H1 (cell line): ENCODE data around the gene NAB1. TPM values are rescaled to one million over a fixed set of nuclear protein-coding genes. Genes with fewer than 3 reads are reported as not detected.
A peak's percentile ranks its signal among the peaks of the same experiment; 100 is the strongest.

Experiments
- CTCF ChIA-PET: fragments of 300-600 bp; sonication (Branson Sonifier 250); formaldehyde crosslinking; loops from one replicate; lab custom pipeline; 2021; ENCODE audit not compliant: partially characterized antibody; lab: Charles Lee
- POLR2A ChIA-PET: fragments of 300-600 bp; sonication (Branson Sonifier 250); formaldehyde crosslinking; loops from one replicate; lab custom pipeline; 2021; ENCODE audit warnings: inconsistent platforms; ENCODE audit not compliant: partially characterized antibody; lab: Charles Lee
- DNase-seq, 2 experiments: peaks; one replicate each; pipeline versions ENCODE4 v3.0.0 to v3.0.0-alpha.2; 2010 to 2022; ENCODE audit warnings: low spot score in 2 of 2, low read depth in 1 of 2, mixed read lengths in 1 of 2
- FAIRE-seq: peaks from 2 replicates; lab custom pipeline; 2011; peaks lifted over from hg19 to GRCh38; lab: Jason Lieb, UNC
- H2AFZ ChIP-seq: 2 replicates; pipeline ENCODE4 v1.8.1; 2012; ENCODE audit warnings: low read length, inconsistent platforms
- H2AK5ac ChIP-seq: 2 replicates; pipeline ENCODE4 v1.6.1; 2013; ENCODE audit warnings: low read depth, low read length
- H2BK120ac ChIP-seq: replicated peaks from 2 replicates; pipeline ENCODE3; 2013; ENCODE audit warnings: low read depth, low read length, inconsistent platforms
- H2BK12ac ChIP-seq: 2 replicates; pipeline ENCODE4 v1.6.1; 2013; ENCODE audit warnings: low read depth, low read length
- H2BK15ac ChIP-seq: 2 replicates; pipeline ENCODE4 v1.6.1; 2013; ENCODE audit warnings: low read length
- H2BK20ac ChIP-seq: 2 replicates; pipeline ENCODE4 v1.6.1; 2013; ENCODE audit warnings: low read length
- H2BK5ac ChIP-seq: 2 replicates; pipeline ENCODE4 v1.6.1; 2013; ENCODE audit warnings: low read depth, low read length
- H3K14ac ChIP-seq: 2 replicates; pipeline ENCODE4 v1.6.1; 2013; ENCODE audit warnings: inconsistent platforms; ENCODE audit not compliant: insufficient read length
- H3K18ac ChIP-seq: 2 replicates; pipeline ENCODE4 v1.6.1; 2013; ENCODE audit warnings: low read length; ENCODE audit errors: extremely low read depth
- H3K23ac ChIP-seq: 2 replicates; pipeline ENCODE4 v1.6.1; 2013; ENCODE audit warnings: inconsistent platforms; ENCODE audit not compliant: insufficient read length
- H3K23me2 ChIP-seq: 2 replicates; pipeline ENCODE4 v1.6.1; 2013; ENCODE audit warnings: low read depth, low read length
- H3K27ac ChIP-seq: 2 replicates; pipeline ENCODE4 v1.6.1; 2011; ENCODE audit warnings: low read depth, low read length, inconsistent platforms
- H3K27me3 ChIP-seq, 4 experiments: replicated peaks in 1 of 4; 1 replicate in 1 of 4; 2 replicates in 3 of 4; pipeline versions ENCODE4 v1.6.1 to v1.8.1; 2011 to 2013; ENCODE audit warnings: low read length in 3 of 4, mild to moderate bottlenecking in 3 of 4, inconsistent platforms in 2 of 4, mixed read lengths in 2 of 4, moderate library complexity in 1 of 4; ENCODE audit not compliant: control insufficient read depth in 3 of 4, insufficient read depth in 3 of 4; ENCODE audit errors: extremely low read depth in 1 of 4
- H3K36me3 ChIP-seq, 4 experiments: 2 replicates each; pipeline versions ENCODE4 v1.6.1 to v1.8.1; 2011 to 2013; ENCODE audit warnings: mild to moderate bottlenecking in 4 of 4, low read length in 3 of 4, moderate library complexity in 2 of 4, control low read depth in 1 of 4, inconsistent platforms in 1 of 4; ENCODE audit not compliant: insufficient read depth in 4 of 4, control insufficient read depth in 2 of 4
- H3K4ac ChIP-seq: replicated peaks from 2 replicates; pipeline ENCODE3; 2013; ENCODE audit warnings: low read length, low read depth, mixed read lengths, inconsistent platforms; ENCODE audit not compliant: insufficient read length
- H3K4me1 ChIP-seq, 4 experiments: replicated peaks in 1 of 4; 1 replicate in 1 of 4; 2 replicates in 3 of 4; pipeline versions ENCODE4 v1.6.1 to v1.8.1; 2011 to 2013; ENCODE audit warnings: low read length in 3 of 4, inconsistent platforms in 2 of 4, mixed read lengths in 1 of 4; ENCODE audit not compliant: insufficient read depth in 4 of 4, control insufficient read depth in 3 of 4
- H3K4me2 ChIP-seq, 2 experiments: 2 replicates each; pipeline versions ENCODE4 v1.6.1 to v1.8.1; 2011 to 2013; ENCODE audit warnings: low read depth in 2 of 2, low read length in 2 of 2, control low read depth in 1 of 2, inconsistent platforms in 1 of 2, mild to moderate bottlenecking in 1 of 2; ENCODE audit not compliant: insufficient read depth in 1 of 2
- H3K4me3 ChIP-seq, 4 experiments: fragments of 200-600, 300-600 bp in 1 of 4; sonication (generic), shearing (Covaris generic), sonication (Bioruptor Twin) in 1 of 4; 2 replicates each; pipeline versions ENCODE4 v1.5.1 to v1.8.1; 2011 to 2016; ENCODE audit warnings: low read length in 4 of 4, low read depth in 3 of 4, control low read depth in 2 of 4, inconsistent platforms in 2 of 4, mild to moderate bottlenecking in 2 of 4, mixed read lengths in 1 of 4, moderate library complexity in 1 of 4; ENCODE audit not compliant: insufficient read depth in 2 of 4; ENCODE audit errors: extremely low read depth in 1 of 4
- H3K56ac ChIP-seq: replicated peaks from 2 replicates; pipeline ENCODE3; 2013; ENCODE audit warnings: low read depth, mild to moderate bottlenecking, mixed read lengths, low read length, inconsistent platforms; ENCODE audit not compliant: insufficient read length
- H3K79me1 ChIP-seq: 2 replicates; pipeline ENCODE4 v1.6.1; 2013; ENCODE audit warnings: low read depth, low read length, control low read depth
- H3K79me2 ChIP-seq, 2 experiments: 2 replicates each; pipeline versions ENCODE4 v1.6.1 to v1.8.1; 2012 to 2013; ENCODE audit warnings: low read length in 2 of 2, mild to moderate bottlenecking in 2 of 2, inconsistent platforms in 1 of 2; ENCODE audit not compliant: insufficient read depth in 2 of 2, control insufficient read depth in 1 of 2
- H3K9ac ChIP-seq, 4 experiments: replicated peaks in 1 of 4; 1 replicate in 1 of 4; 2 replicates in 3 of 4; pipeline versions ENCODE4 v1.6.1 to v1.8.1; 2011 to 2013; ENCODE audit warnings: low read depth in 3 of 4, low read length in 3 of 4, control low read depth in 2 of 4, mild to moderate bottlenecking in 2 of 4, moderate library complexity in 2 of 4, inconsistent platforms in 1 of 4; ENCODE audit errors: extremely low read depth in 1 of 4
- H3K9me3 ChIP-seq, 2 experiments: 2 replicates each; pipeline versions ENCODE4 v1.6.1 to v1.8.1; 2012 to 2013; ENCODE audit warnings: mild to moderate bottlenecking in 2 of 2, moderate library complexity in 2 of 2, control low read depth in 1 of 2, inconsistent platforms in 1 of 2, low read depth in 1 of 2, low read length in 1 of 2, mixed read lengths in 1 of 2; ENCODE audit not compliant: insufficient read depth in 2 of 2
- H4K20me1 ChIP-seq, 2 experiments: replicated peaks in 1 of 2; 2 replicates each; pipeline versions ENCODE3 to v1.8.1; 2011 to 2013; ENCODE audit warnings: inconsistent platforms in 2 of 2, low read length in 2 of 2, mild to moderate bottlenecking in 1 of 2; ENCODE audit not compliant: insufficient read depth in 2 of 2, control insufficient read depth in 1 of 2
- H4K5ac ChIP-seq: 2 replicates; pipeline ENCODE4 v1.6.1; 2013; ENCODE audit warnings: low read length, low read depth, mixed read lengths, inconsistent platforms; ENCODE audit not compliant: insufficient read length
- H4K8ac ChIP-seq: 2 replicates; pipeline ENCODE4 v1.8.0; 2013; ENCODE audit warnings: mild to moderate bottlenecking, moderate library complexity, low read length, inconsistent platforms; ENCODE audit not compliant: insufficient read depth; ENCODE audit errors: extremely low read depth
- H4K91ac ChIP-seq: replicated peaks from 2 replicates; pipeline ENCODE3; 2013; ENCODE audit warnings: low read length, mixed read lengths, inconsistent platforms; ENCODE audit not compliant: insufficient read length
- CREB1 ChIP-seq: IDR thresholded peaks from 2 replicates; pipeline ENCODE4 v1.6.1; 2012; ENCODE audit warnings: inconsistent platforms
- CTCF ChIP-seq, 3 experiments: IDR thresholded peaks; 1 replicate in 2 of 3; 2 replicates in 1 of 3; pipeline versions ENCODE4 v1.5.1 to v1.6.1; 2011; ENCODE audit warnings: low read length in 3 of 3, mild to moderate bottlenecking in 3 of 3, inconsistent platforms in 2 of 3, low read depth in 1 of 3, moderate library complexity in 1 of 3; ENCODE audit not compliant: insufficient read depth in 1 of 3; ENCODE audit errors: control extremely low read depth in 1 of 3
- RAD21 ChIP-seq, 2 experiments: IDR thresholded peaks in 1 of 2; conservative IDR thresholded peaks in 1 of 2; 2 replicates each; pipeline ENCODE4 v1.6.1; 2011; ENCODE audit warnings: low read depth in 2 of 2, low read length in 2 of 2, improper control_type of control experiment in 1 of 2, inconsistent platforms in 1 of 2, mild to moderate bottlenecking in 1 of 2, moderate library complexity in 1 of 2
- WGBS, 2 experiments: shearing (Covaris generic) in 1 of 2; methylation state at CpG; one replicate each; pipeline versions ENCODE4 v1.1.6 to v1.1.7; 2013 to 2015; ENCODE audit warnings: low lambda C conversion rate in 2 of 2, mixed read lengths in 2 of 2, inconsistent platforms in 1 of 2, low coverage in 1 of 2, missing lambda C conversion rate in 1 of 2; ENCODE audit not compliant: insufficient replicate concordance in 2 of 2, insufficient coverage in 1 of 2, insufficient read length in 1 of 2; ENCODE audit errors: extremely low coverage in 1 of 2, missing lambda C conversion rate in 1 of 2; 5-methylcytosine and 5-hydroxymethylcytosine counted together
- polyA plus RNA-seq, 7 experiments: library from polyadenylated mRNA; depleted of rRNA in 3 of 7; stranded (reverse) in 5 of 7; unstranded in 2 of 7; fragments of >200 nt in 5 of 7; fragments of 200-250 nt in 2 of 7; gene quantifications; 1 replicate in 5 of 7; 2 replicates in 1 of 7; 4 replicates in 1 of 7; pipeline versions ENCODE4 v1.2.1 to v1.2.3, GENCODE V29; 2011 to 2013; ENCODE audit warnings: missing spikeins in 2 of 7, mixed read lengths in 2 of 7
- total RNA-seq: library from RNA; stranded (reverse); fragmentation: NEBNext Ultra II Directional; extraction: Animal tissue kit (Norgen Biotek cat#: 25700); gene quantifications from 2 replicates; pipeline ENCODE4 v1.2.1, GENCODE V29; 2021

Gene NAB1
- total and polyA plus RNA-seq, 2 of the 8 experiments (the other 6 are each of a cell fraction or from before 2014, with no cell fraction given): 8.5 to 28.6 TPM

- Histone ChIP-seq H4K5ac (no peak overlapping the region), H2AFZ (no peak overlapping the region), H2BK15ac (no peak overlapping the region), H3K4me3 (no peak overlapping the region), H2BK5ac (no peak overlapping the region), H4K8ac (no peak overlapping the region), H3K9ac (no peak overlapping the region), H3K18ac (no peak overlapping the region), H3K36me3 (no peaks in the 10 kb centered on the region), H3K23me2 (no peaks in the 10 kb centered on the region), H2BK12ac (no peak overlapping the region), H3K14ac (no peak overlapping the region), H4K20me1 (no peaks in the 10 kb centered on the region), H3K23ac (no peak overlapping the region), H3K4me1 (no peaks in the 10 kb centered on the region), H3K79me2 (no peaks in the 10 kb centered on the region), H3K9me3 (no peaks in the 10 kb centered on the region), H2BK20ac (no peak overlapping the region), H2AK5ac (no peak overlapping the region), H3K4me2 (no peak overlapping the region), H3K27ac (no peak overlapping the region), H3K56ac (no peak overlapping the region), H3K79me1 (no peaks in the 10 kb centered on the region), H3K4ac (no peak overlapping the region), H4K91ac (no peak overlapping the region), H3K27me3 (no peaks in the 10 kb centered on the region), H2BK120ac (no peak overlapping the region)
- FAIRE-seq (no peak), DNase-seq (no peak)
- TF ChIP-seq CREB1 (no peak), CTCF (IDR thresholded peaks at IDR 0.05; ENCODE audit: control extremely low read depth in 1 of 3, insufficient read depth in 1 of 3, low read depth in 1 of 3, low read length in 3 of 3) (peak in 2 of 3 experiments; percentile 7 to 13; a peak in 2 of 4 replicates), RAD21 (IDR thresholded peaks at IDR 0.05 in 1 of 2, conservative IDR thresholded peaks at IDR 0.05 in 1 of 2; ENCODE audit: low read depth in 2 of 2, low read length in 2 of 2) (peak; percentile 23 to 42; a peak in 3 of 4 replicates)
- POLR2A ChIA-PET: interaction anchor here (0.9 kb wide), 1 partner anchor 10 kb away, joined by 3 read pairs; no protein-coding TSS in a partner anchor
- WGBS, 2 experiments: 89% methylated on average over 4 of the region's 4 CpGs; no CpG with 5 or more reads in 1 of the 2 experiments
- CTCF ChIA-PET: interaction anchor here (0.9 to 2.6 kb wide), 10 partner anchors 8 to 79 kb away, joined by 3 to 16 read pairs (median 3); no protein-coding TSS in a partner anchor
Observed at GRCh38 chr2:190635781-190636180, 13.1 kb upstream of the NAB1 start.
